GM21381 (cell line): ENCODE measurements around the gene COL4A5.

Experiments used
- ATAC-seq: cut with Tn5 transposase; IDR thresholded peaks from one replicate; pipeline ENCODE4 v1.9.1; 2021; ENCODE audit warnings: mild to moderate bottlenecking, moderate library complexity; ENCODE audit not compliant: unreplicated experiment

The COL4A5 gene

DNA sequence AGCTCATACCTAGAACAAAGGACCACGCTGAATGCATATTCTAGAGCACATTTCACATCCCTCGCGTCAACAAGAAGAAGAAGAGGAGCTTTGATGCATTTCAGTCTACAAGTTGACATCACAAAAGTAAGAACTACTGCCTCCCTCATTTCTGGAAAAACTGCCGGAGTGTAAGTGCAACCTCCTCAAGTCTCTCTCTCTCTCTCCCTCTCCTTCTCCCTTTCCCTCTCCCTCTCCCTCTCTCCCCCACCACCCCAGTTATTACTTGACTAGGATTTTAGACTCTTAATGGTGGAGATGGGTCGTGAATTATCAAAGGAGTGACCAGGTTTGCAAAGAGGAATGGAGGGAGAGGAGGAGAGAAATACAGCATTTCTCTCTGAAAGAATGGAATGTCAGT, 298.1 kb downstream of the COL4A5 start:
- no peak for ATAC-seq

DNA sequence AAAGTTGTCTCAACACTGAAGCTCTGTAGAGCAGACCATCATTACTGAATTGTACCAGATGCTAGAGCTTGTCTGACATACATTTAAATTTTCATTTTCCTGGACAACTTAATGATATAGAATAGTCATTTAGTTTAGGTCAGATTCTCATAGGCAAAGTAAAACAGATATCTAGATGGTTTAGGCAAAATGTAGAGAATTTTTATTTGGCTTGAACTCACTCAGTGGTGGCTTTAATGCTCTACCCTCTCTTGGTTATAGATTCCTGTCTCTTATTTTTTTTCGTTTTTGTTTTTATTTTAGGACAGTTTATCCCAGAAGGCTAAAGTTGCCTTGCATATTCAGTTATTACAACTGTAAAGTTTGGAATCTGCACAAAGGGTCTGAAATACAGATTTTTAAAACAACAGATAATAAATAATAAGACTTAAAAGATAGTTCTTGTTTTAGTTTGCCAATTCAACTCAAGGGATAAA, 300.7 kb downstream of the COL4A5 start:
- ATAC-seq, result no peak
